HG02938 (cell line): ENCODE data around the gene GALNT14.
A peak's percentile ranks its signal among the peaks of the same experiment; 100 is the strongest.

Experiments used
- ATAC-seq: cut with Tn5 transposase; IDR thresholded peaks from one replicate; pipeline ENCODE4 v1.9.1; 2021; ENCODE audit warnings: mild to moderate bottlenecking, moderate library complexity; ENCODE audit not compliant: unreplicated experiment

Gene GALNT14

DNA sequence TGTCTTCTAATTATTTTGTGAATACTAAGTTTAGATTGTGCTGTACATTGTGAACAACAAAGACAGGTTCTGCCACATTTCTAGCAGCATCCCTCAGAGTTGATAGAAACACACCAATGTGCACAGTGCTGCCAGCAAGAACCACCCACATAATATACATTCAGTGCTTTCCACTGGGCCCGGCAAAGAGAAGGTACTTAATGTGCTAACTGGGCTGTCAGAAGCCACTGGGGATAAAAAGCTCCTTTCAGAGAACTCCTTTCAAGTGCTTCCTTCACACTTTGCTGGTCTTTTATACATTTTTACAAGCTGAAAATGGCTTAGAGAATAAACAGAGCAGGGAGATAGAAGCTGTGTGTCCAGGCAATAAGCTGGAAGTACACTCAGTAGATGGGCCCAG lies 273.0 kb downstream of the GALNT14 start:
- ATAC-seq = no peak

DNA sequence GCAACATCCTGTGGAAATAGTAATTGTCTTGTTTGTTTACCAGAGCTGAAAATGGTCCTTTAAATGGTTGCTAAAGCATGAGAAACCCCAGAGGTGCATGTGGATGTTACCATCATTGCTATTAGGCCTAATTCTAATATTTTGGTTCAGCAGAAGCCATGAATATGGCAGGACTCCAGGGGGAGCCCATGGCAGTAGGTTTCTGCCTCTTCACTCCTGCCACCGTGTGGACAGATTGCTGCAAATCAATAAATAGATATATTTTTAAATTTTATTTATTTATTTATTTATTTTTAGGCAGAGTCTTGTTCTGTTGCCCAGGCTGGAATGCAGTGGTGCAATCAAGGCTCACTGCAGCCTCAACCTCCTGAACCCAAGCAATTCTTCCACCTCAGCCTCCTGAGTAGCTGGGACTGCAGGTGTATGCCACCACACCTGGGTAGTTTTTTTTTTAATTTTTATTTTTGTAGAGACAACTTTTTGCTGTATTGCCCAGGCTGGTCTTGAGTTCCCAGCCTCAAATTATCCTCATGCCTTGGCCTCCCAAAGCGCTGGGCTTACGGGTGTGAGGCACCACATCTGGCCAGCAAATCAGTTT lies 276.1 kb downstream of the GALNT14 start:
- peak; percentile 51 for ATAC-seq

DNA sequence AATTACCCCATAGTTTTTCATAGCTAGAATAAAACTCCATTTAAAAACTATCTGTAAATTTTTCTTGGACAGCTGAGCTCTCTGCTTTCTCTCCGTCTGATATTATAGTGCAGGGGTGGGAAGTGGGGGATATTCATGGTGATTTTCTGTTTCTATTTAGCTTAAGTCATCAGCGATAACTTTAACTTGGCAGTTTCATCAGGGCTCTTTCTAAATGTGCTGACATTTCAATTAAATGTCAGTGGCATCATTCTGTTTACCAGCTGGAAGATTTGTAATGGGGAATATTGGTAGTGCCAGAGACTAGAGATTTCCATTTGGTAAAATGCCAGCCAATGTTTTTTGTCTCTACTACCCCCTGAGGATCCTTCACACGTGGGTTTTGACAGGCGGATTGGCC lies 277.5 kb downstream of the GALNT14 start:
- no peak for ATAC-seq
